Measurements from ENCODE around the gene SPPL2C.

The SPPL2C gene

GRCh38 chr17:45868276-45868675, 23.6 kb downstream of the SPPL2C start:
- Histone ChIP-seq H3K27ac (ENCODE audit: low read depth, low read length) (no peak overlapping the region), H3K4me1 (ENCODE audit: control insufficient read depth, low read length) (no peaks in the 10 kb centered on the region)
- TF ChIP-seq, protein P1, sequence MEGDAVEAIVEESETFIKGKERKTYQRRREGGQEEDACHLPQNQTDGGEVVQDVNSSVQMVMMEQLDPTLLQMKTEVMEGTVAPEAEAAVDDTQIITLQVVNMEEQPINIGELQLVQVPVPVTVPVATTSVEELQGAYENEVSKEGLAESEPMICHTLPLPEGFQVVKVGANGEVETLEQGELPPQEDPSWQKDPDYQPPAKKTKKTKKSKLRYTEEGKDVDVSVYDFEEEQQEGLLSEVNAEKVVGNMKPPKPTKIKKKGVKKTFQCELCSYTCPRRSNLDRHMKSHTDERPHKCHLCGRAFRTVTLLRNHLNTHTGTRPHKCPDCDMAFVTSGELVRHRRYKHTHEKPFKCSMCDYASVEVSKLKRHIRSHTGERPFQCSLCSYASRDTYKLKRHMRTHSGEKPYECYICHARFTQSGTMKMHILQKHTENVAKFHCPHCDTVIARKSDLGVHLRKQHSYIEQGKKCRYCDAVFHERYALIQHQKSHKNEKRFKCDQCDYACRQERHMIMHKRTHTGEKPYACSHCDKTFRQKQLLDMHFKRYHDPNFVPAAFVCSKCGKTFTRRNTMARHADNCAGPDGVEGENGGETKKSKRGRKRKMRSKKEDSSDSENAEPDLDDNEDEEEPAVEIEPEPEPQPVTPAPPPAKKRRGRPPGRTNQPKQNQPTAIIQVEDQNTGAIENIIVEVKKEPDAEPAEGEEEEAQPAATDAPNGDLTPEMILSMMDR (IDR thresholded peaks at IDR 0.05; ENCODE audit: low read depth, low read length, poor library complexity, severe bottlenecking): no peak
- no peak for TF ChIP-seq EZH2phosphoT487 (IDR thresholded peaks at IDR 0.05; ENCODE audit: borderline replicate concordance, low read length)

DNA sequence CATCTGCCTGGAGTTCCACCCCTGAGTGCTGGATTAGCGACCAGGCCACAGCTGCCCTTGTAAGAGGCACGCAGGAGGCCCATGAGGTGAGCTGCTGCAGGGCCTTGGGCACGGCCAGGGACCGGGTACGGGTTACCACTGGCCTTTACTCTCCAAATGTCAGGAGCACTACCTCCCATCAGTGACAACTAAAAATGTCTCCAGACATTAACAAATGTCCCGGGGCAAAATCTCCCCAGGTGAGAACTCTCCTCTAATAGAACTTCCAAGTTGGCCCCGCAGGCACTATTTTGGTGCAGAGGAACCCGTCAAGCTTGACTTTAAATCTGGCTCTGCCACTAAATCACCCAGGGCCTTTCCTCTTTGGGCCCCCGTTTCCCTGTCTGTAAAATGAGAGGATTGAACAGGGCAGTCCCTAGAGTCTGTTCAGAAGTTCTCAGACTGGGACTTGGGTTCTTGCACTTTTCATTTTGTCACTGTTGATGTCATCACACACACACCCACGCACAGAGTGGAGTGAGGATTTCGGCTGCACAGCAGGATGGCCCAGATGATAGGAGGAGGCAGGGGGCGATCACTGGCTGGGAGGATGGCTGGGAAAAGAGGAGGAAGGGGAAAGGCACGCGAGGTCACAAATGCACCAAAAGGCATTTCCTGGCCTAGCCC, 25.1 kb downstream of the SPPL2C start:
- Histone ChIP-seq H3K27ac (ENCODE audit: low read depth, low read length) (no peak overlapping the region), H3K36me3 (ENCODE audit: control insufficient read depth, low read length) (no peaks in the 10 kb centered on the region), H3K9me2 (replicated peaks; ENCODE audit: control insufficient read depth, low read length) (no peaks in the 10 kb centered on the region), H3K4me1 (ENCODE audit: control insufficient read depth, low read length) (no peaks in the 10 kb centered on the region), H3K79me2 (ENCODE audit: control insufficient read depth, low read length) (no peaks in the 10 kb centered on the region), H4K20me1 (ENCODE audit: control insufficient read depth, insufficient read depth, low read depth, low read length) (no peaks in the 10 kb centered on the region), H3K4me3 (ENCODE audit: low read length) (no peak overlapping the region), H3F3A (ENCODE audit: control insufficient read depth, insufficient read depth) (no peaks in the 10 kb centered on the region), H3K9me3 (ENCODE audit: control insufficient read depth, insufficient read depth, low read length) (no peaks in the 10 kb centered on the region), H3K4me2 (ENCODE audit: low read length) (no peak overlapping the region), H3K27me3 (ENCODE audit: control insufficient read depth, low read length) (peaks cover 12% of the 10 kb centered on the region)
- TF ChIP-seq EZH2phosphoT487 (IDR thresholded peaks at IDR 0.05; ENCODE audit: borderline replicate concordance, low read length): no peak
- TF ChIP-seq, protein P1 (IDR thresholded peaks at IDR 0.05; ENCODE audit: low read depth, low read length, poor library complexity, severe bottlenecking): no peak

More at GRCh38 chr17:45868276-45868675, 23.6 kb downstream of the SPPL2C start:
- Histone ChIP-seq H3K4me2 (ENCODE audit: low read length) (no peak overlapping the region), H3K9me3 (ENCODE audit: control insufficient read depth, insufficient read depth, low read length) (no peaks in the 10 kb centered on the region), H3K9me2 (replicated peaks; ENCODE audit: control insufficient read depth, low read length) (no peaks in the 10 kb centered on the region), H3F3A (ENCODE audit: control insufficient read depth, insufficient read depth) (no peaks in the 10 kb centered on the region), H3K79me2 (ENCODE audit: control insufficient read depth, low read length) (no peaks in the 10 kb centered on the region), H3K4me3 (ENCODE audit: low read length) (no peak overlapping the region), H4K20me1 (ENCODE audit: control insufficient read depth, insufficient read depth, low read depth, low read length) (no peaks in the 10 kb centered on the region), H3K36me3 (ENCODE audit: control insufficient read depth, low read length) (no peaks in the 10 kb centered on the region), H3K27me3 (ENCODE audit: control insufficient read depth, low read length) (peaks cover 19% of the 10 kb centered on the region)

DNA sequence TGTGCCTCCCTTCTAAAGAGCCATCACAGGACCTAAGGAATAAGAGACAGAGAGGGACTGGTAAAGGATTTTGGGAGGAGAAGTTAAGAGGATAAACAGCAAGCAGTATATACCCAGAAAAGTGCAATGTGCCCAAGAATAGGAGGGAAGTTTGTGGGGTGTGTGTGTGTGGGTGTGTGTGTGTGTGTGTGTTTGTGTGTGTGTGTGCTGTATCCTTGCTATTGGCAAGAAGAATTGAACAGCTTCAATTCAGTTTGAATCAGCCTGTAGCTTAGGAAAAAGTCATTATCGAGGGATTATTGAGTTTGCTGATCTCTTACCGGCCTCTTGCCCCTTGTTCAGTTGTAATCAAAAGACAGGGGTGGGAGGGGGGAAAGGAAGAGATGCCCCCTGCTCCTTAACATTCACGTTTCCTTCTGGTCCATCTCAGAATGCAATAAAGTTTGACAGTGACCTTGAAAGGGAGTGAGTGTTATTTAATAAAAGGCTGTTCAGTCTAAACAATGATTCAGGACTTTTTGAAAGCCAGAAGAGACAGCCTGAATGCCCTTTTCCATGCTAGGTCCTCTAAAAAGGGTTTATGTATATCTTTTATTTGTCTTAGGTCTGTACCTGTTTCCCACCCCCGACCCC, 25.8 kb downstream of the SPPL2C start:
- Histone ChIP-seq H3K27ac (ENCODE audit: low read depth, low read length) (no peak overlapping the region), H3K9me2 (replicated peaks; ENCODE audit: control insufficient read depth, low read length) (no peaks in the 10 kb centered on the region), H4K20me1 (ENCODE audit: control insufficient read depth, insufficient read depth, low read depth, low read length) (no peaks in the 10 kb centered on the region), H3K79me2 (ENCODE audit: control insufficient read depth, low read length) (no peaks in the 10 kb centered on the region), H3K9me3 (ENCODE audit: control insufficient read depth, insufficient read depth, low read length) (no peaks in the 10 kb centered on the region), H3K27me3 (ENCODE audit: control insufficient read depth, low read length) (peaks cover 8% of the 10 kb centered on the region), H3F3A (ENCODE audit: control insufficient read depth, insufficient read depth) (no peaks in the 10 kb centered on the region), H3K4me2 (ENCODE audit: low read length) (no peak overlapping the region), H3K4me1 (ENCODE audit: control insufficient read depth, low read length) (no peaks in the 10 kb centered on the region), H3K36me3 (ENCODE audit: control insufficient read depth, low read length) (no peaks in the 10 kb centered on the region), H3K4me3 (ENCODE audit: low read length) (no peak overlapping the region)
- no peak for TF ChIP-seq EZH2phosphoT487 (IDR thresholded peaks at IDR 0.05; ENCODE audit: borderline replicate concordance, low read length)
- TF ChIP-seq, protein P1 (IDR thresholded peaks at IDR 0.05; ENCODE audit: low read depth, low read length, poor library complexity, severe bottlenecking): no peak
